Inflammatory macrophage treated with lipopolysaccharide for 1 hour (primary cell): ENCODE measurements around the gene TMEM14A.
"Not testable (repeated sequence)": the region's sequence is repeated elsewhere in the genome, so short reads cannot be mapped to it uniquely, and the experiment has no call there.

Experiments used
- DNase-seq, 2 donors: peaks; one replicate each; pipeline ENCODE4 v3.0.0-alpha.2; 2020 to 2022

The TMEM14A gene

GRCh38 chr6:52661551-52661950, 9.4 kb upstream of the TMEM14A start:
- no peak for DNase-seq

- no peak for DNase-seq
Measured at GRCh38 chr6:52662031-52662430, 8.9 kb upstream of the TMEM14A start.

- DNase-seq = peak; percentile 61 to 83
Measured at GRCh38 chr6:52663120-52663935, 7.6 kb upstream of the TMEM14A start.

GRCh38 chr6:52663936-52664185, 7.1 kb upstream of the TMEM14A start:
- no peak for DNase-seq

GRCh38 chr6:52664186-52664990, 6.5 kb upstream of the TMEM14A start:
- peak; percentile 89 to 90 for DNase-seq

- no peak for DNase-seq
Measured at GRCh38 chr6:52664991-52665686, 5.8 kb upstream of the TMEM14A start.

GRCh38 chr6:52666071-52666470, 4.8 kb upstream of the TMEM14A start:
- peak; percentile 39 to 75 for DNase-seq

GRCh38 chr6:52666523-52666922, 4.4 kb upstream of the TMEM14A start:
- DNase-seq = no peak

- peak; percentile 34 to 49 for DNase-seq
Measured at GRCh38 chr6:52667572-52667971, 3.3 kb upstream of the TMEM14A start.

GRCh38 chr6:52671676-52672075, 763 bp downstream of the TMEM14A start:
- DNase-seq = no peak

- no peak for DNase-seq
Measured at GRCh38 chr6:52672412-52673025, 1.6 kb downstream of the TMEM14A start.

- peak in 1 of 2 donors; percentile 47 for DNase-seq
Measured at GRCh38 chr6:52674666-52675065, 3.8 kb downstream of the TMEM14A start.

- no peak for DNase-seq
Measured at GRCh38 chr6:52675372-52675771, 4.5 kb downstream of the TMEM14A start.

- not testable (repeated sequence) for DNase-seq
Measured at GRCh38 chr6:52676631-52677030, 5.7 kb downstream of the TMEM14A start.

- DNase-seq = no peak
Measured at GRCh38 chr6:52681416-52681815, 10.5 kb downstream of the TMEM14A start.

GRCh38 chr6:52686878-52687699, 16.2 kb downstream of the TMEM14A start:
- no peak for DNase-seq

GRCh38 chr6:52689857-52690256, 18.9 kb downstream of the TMEM14A start:
- no peak for DNase-seq

- DNase-seq = no peak
Measured at GRCh38 chr6:52691718-52692117, 20.8 kb downstream of the TMEM14A start.

- DNase-seq = no peak
Measured at GRCh38 chr6:52693773-52694172, 22.9 kb downstream of the TMEM14A start.

- DNase-seq = no peak
Measured at GRCh38 chr6:52694404-52694803, 23.5 kb downstream of the TMEM14A start.

GRCh38 chr6:52696418-52696817, 25.5 kb downstream of the TMEM14A start:
- DNase-seq = no peak

GRCh38 chr6:52697903-52698302, 27.0 kb downstream of the TMEM14A start:
- DNase-seq = no peak
